Brain pericyte (primary cell): ENCODE data around the gene RHEX.
"Not testable (repeated sequence)": the region's sequence is repeated elsewhere in the genome, so short reads cannot be mapped to it uniquely, and the experiment has no call there.

ENCODE experiments used
- DNase-seq: peaks from one replicate; pipeline ENCODE4 v3.0.0-alpha.2; 2012; ENCODE audit warnings: low read depth, low spot score

RHEX gene

GRCh38 chr1:206058927-206059292 lies 5.9 kb downstream of the RHEX start:
- no peak for DNase-seq

GRCh38 chr1:206059355-206059915 lies 6.5 kb downstream of the RHEX start:
- no peak for DNase-seq

- no peak for DNase-seq
Measured at GRCh38 chr1:206060844-206061243, 7.9 kb downstream of the RHEX start.

GRCh38 chr1:206062464-206062863 lies 9.5 kb downstream of the RHEX start:
- no peak for DNase-seq

- DNase-seq, result not testable (repeated sequence)
Measured at GRCh38 chr1:206064001-206064400, 11.0 kb downstream of the RHEX start.

GRCh38 chr1:206064501-206064900 lies 11.5 kb downstream of the RHEX start:
- not testable (repeated sequence) for DNase-seq

- no peak for DNase-seq
Measured at GRCh38 chr1:206065547-206066145, 12.7 kb downstream of the RHEX start.

- DNase-seq, result no peak
Measured at GRCh38 chr1:206066479-206067171, 13.7 kb downstream of the RHEX start.

GRCh38 chr1:206067486-206068227 lies 14.7 kb downstream of the RHEX start:
- DNase-seq, result no peak

GRCh38 chr1:206068314-206068713 lies 15.3 kb downstream of the RHEX start:
- DNase-seq, result no peak

- DNase-seq, result no peak
Measured at GRCh38 chr1:206070627-206071304, 17.8 kb downstream of the RHEX start.

- no peak for DNase-seq
Measured at GRCh38 chr1:206074839-206075238, 21.9 kb downstream of the RHEX start.

GRCh38 chr1:206075786-206076755 lies 23.1 kb downstream of the RHEX start:
- DNase-seq, result no peak

- DNase-seq, result no peak
Measured at GRCh38 chr1:206079135-206079534, 26.2 kb downstream of the RHEX start.

- DNase-seq, result no peak
Measured at GRCh38 chr1:206080026-206080820, 27.2 kb downstream of the RHEX start.

- DNase-seq, result no peak
Measured at GRCh38 chr1:206081856-206082255, 28.9 kb downstream of the RHEX start.

GRCh38 chr1:206082831-206083695 lies 30.1 kb downstream of the RHEX start:
- no peak for DNase-seq

GRCh38 chr1:206083750-206084149 lies 30.8 kb downstream of the RHEX start:
- no peak for DNase-seq

GRCh38 chr1:206087091-206087490 lies 34.1 kb downstream of the RHEX start:
- no peak for DNase-seq
